Trophoblast cell (in vitro differentiated cells and primary cell): Measurements from ENCODE around the gene WDTC1.

Experiments
- DNase-seq, 2 donors: peaks; one replicate each; pipeline ENCODE4 v3.0.0-alpha.2; 2016
- H2AFZ ChIP-seq: 2 replicates; pipeline ENCODE4 v1.6.1; 2013; ENCODE audit warnings: low read length, moderate library complexity, mild to moderate bottlenecking; ENCODE audit not compliant: insufficient read depth, poor library complexity
- H2AK5ac ChIP-seq: 2 replicates; pipeline ENCODE4 v1.6.1; 2013; ENCODE audit warnings: mild to moderate bottlenecking, low read length
- H2BK120ac ChIP-seq: 2 replicates; pipeline ENCODE4 v1.6.1; 2013; ENCODE audit warnings: low read length, mild to moderate bottlenecking, moderate library complexity; ENCODE audit not compliant: insufficient read depth, poor library complexity
- H2BK12ac ChIP-seq: 2 replicates; pipeline ENCODE4 v1.6.1; 2013; ENCODE audit warnings: mild to moderate bottlenecking, low read length, moderate library complexity
- H2BK5ac ChIP-seq: 2 replicates; pipeline ENCODE4 v1.6.1; 2013; ENCODE audit warnings: low read length, low read depth, moderate library complexity, mild to moderate bottlenecking; ENCODE audit not compliant: poor library complexity
- H3K14ac ChIP-seq: 2 replicates; pipeline ENCODE4 v1.6.1; 2013; ENCODE audit warnings: mild to moderate bottlenecking, low read length
- H3K18ac ChIP-seq: 2 replicates; pipeline ENCODE4 v1.6.1; 2013; ENCODE audit warnings: mild to moderate bottlenecking, low read length
- H3K23ac ChIP-seq: 2 replicates; pipeline ENCODE4 v1.6.1; 2013; ENCODE audit warnings: low read length
- H3K27ac ChIP-seq: 2 replicates; pipeline ENCODE4 v1.5.1; 2013; ENCODE audit warnings: low read depth, mild to moderate bottlenecking, inconsistent platforms, low read length, moderate library complexity
- H3K27me3 ChIP-seq: 2 replicates; pipeline ENCODE4 v1.6.1; 2013; ENCODE audit warnings: inconsistent platforms, mild to moderate bottlenecking, low read length, moderate library complexity; ENCODE audit not compliant: insufficient read depth
- H3K36me3 ChIP-seq, 2 experiments: 1 replicate in 1 of 2; 2 replicates in 1 of 2; pipeline ENCODE4 v1.6.1; 2013; ENCODE audit warnings: low read length in 2 of 2, mild to moderate bottlenecking in 2 of 2, moderate library complexity in 1 of 2; ENCODE audit not compliant: insufficient read depth in 2 of 2, control insufficient read depth in 1 of 2
- H3K4ac ChIP-seq: 2 replicates; pipeline ENCODE4 v1.6.1; 2013; ENCODE audit warnings: low read depth, mild to moderate bottlenecking, low read length, moderate library complexity
- H3K4me1 ChIP-seq, 2 experiments: 1 replicate in 1 of 2; 2 replicates in 1 of 2; pipeline ENCODE4 v1.6.1; 2013; ENCODE audit warnings: low read length in 2 of 2, mild to moderate bottlenecking in 2 of 2, moderate library complexity in 1 of 2; ENCODE audit not compliant: insufficient read depth in 2 of 2, control insufficient read depth in 1 of 2
- H3K4me2 ChIP-seq: 2 replicates; pipeline ENCODE4 v1.6.1; 2013; ENCODE audit warnings: inconsistent platforms, mild to moderate bottlenecking, low read length, moderate library complexity
- H3K4me3 ChIP-seq: 2 replicates; pipeline ENCODE4 v1.5.1; 2013; ENCODE audit warnings: mild to moderate bottlenecking, low read depth, low read length, inconsistent platforms
- H3K79me1 ChIP-seq: one replicate; pipeline ENCODE4 v1.6.1; 2013; ENCODE audit warnings: low read length
- H3K79me2 ChIP-seq: 2 replicates; pipeline ENCODE4 v1.6.1; 2013; ENCODE audit warnings: low read length, mild to moderate bottlenecking; ENCODE audit not compliant: control insufficient read depth, insufficient read depth, poor library complexity
- H3K9ac ChIP-seq: 2 replicates; pipeline ENCODE4 v1.6.1; 2013; ENCODE audit warnings: mild to moderate bottlenecking, low read length
- H3K9me3 ChIP-seq: 2 replicates; pipeline ENCODE4 v1.6.1; 2013; ENCODE audit warnings: low read depth, mild to moderate bottlenecking, control low read depth, inconsistent platforms, low read length; ENCODE audit not compliant: insufficient read depth
- H4K12ac ChIP-seq: 2 replicates; pipeline ENCODE4 v1.6.1; 2013; ENCODE audit warnings: low read depth, mild to moderate bottlenecking, low read length, moderate library complexity
- H4K8ac ChIP-seq: 2 replicates; pipeline ENCODE4 v1.6.1; 2013; ENCODE audit warnings: low read depth, mild to moderate bottlenecking, low read length, moderate library complexity
- H4K91ac ChIP-seq: one replicate; pipeline ENCODE4 v1.6.1; 2013; ENCODE audit warnings: low read depth, mild to moderate bottlenecking, low read length, moderate library complexity
- WGBS: extraction: QIAGEN DNeasy Blood & Tissue Kit; methylation state at CpG from one replicate; pipeline ENCODE4 v1.1.7; 2013; ENCODE audit warnings: missing lambda C conversion rate; ENCODE audit not compliant: insufficient read length, insufficient coverage; ENCODE audit errors: extremely low coverage; 5-methylcytosine and 5-hydroxymethylcytosine counted together

Gene WDTC1

DNA sequence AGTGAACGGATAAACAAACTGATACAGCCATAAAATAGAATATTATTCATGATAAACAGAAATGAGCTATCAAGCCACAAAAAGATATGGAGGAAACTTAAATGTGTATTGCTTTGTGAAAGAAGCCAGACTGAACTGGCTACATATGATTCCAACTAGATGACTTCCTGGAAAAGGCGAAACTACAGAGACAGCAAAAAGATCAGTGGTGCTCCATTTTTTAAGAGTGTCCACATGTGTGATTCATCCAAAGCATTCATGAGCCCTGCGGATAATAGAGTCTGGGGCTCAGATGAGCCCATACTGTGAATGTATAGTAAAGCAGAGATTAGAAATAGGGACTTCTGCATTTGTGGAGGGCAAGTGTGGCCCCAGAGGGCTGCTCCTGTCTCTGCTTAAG is 79.7 kb downstream of the WDTC1 start:
- H2AFZ ChIP-seq: no peak overlapping the region
- H3K18ac ChIP-seq: no peak overlapping the region
- no peaks in the 10 kb centered on the region for H3K4me1 ChIP-seq
- no peaks in the 10 kb centered on the region for H3K27me3 ChIP-seq
- no peak overlapping the region for H3K14ac ChIP-seq
- DNase-seq: no peak
- WGBS: no CpG with 5 or more reads among the region's 3 CpGs
- H2BK120ac ChIP-seq: no peak overlapping the region
- no peaks in the 10 kb centered on the region for H3K79me1 ChIP-seq
- no peak overlapping the region for H3K4me2 ChIP-seq
- no peaks in the 10 kb centered on the region for H3K9me3 ChIP-seq
- H2BK12ac ChIP-seq: no peak overlapping the region
- H4K91ac ChIP-seq: no peak overlapping the region
- no peak overlapping the region for H3K4ac ChIP-seq
- H3K79me2 ChIP-seq: no peaks in the 10 kb centered on the region
- H4K8ac ChIP-seq: no peak overlapping the region
- H4K12ac ChIP-seq: no peak overlapping the region
- H2AK5ac ChIP-seq: no peak overlapping the region
- H3K36me3 ChIP-seq: no peaks in the 10 kb centered on the region
- H3K4me3 ChIP-seq: no peak overlapping the region
- no peak overlapping the region for H2BK5ac ChIP-seq
- H3K27ac ChIP-seq: no peak overlapping the region
- H3K9ac ChIP-seq: no peak overlapping the region
- no peak overlapping the region for H3K23ac ChIP-seq

DNA sequence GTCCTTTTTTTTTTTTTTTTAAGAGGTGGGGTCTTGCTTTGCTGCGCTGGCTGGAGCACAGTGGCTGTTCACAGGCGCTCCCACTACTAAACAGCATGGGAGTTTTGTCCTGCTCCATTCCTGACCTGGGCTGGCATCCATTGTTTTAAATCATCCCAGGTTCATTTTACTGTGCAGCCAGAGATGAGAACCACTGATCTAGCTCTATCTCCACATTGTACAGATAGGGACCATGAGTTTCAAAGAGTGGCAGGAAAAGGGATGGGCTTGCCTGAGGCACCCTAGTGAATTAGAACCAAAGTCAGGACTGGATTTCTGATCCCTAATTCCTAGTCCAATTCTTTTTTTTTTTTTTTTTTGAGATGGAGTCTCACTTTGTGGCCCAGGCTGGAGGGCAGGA is 80.3 kb downstream of the WDTC1 start:
- no peaks in the 10 kb centered on the region for H3K9me3 ChIP-seq
- no peak overlapping the region for H3K14ac ChIP-seq
- no peak overlapping the region for H3K9ac ChIP-seq
- H4K12ac ChIP-seq: no peak overlapping the region
- H3K18ac ChIP-seq: no peak overlapping the region
- H3K4me1 ChIP-seq: no peaks in the 10 kb centered on the region
- no peak overlapping the region for H3K4me2 ChIP-seq
- no peak overlapping the region for H3K4me3 ChIP-seq
- no peaks in the 10 kb centered on the region for H3K36me3 ChIP-seq
- no peak overlapping the region for H3K23ac ChIP-seq
- no peak overlapping the region for H2AK5ac ChIP-seq
- no peak overlapping the region for H4K8ac ChIP-seq
- no peaks in the 10 kb centered on the region for H3K79me2 ChIP-seq
- H2BK12ac ChIP-seq: no peak overlapping the region
- H3K27ac ChIP-seq: no peak overlapping the region
- H3K79me1 ChIP-seq: no peaks in the 10 kb centered on the region
- H2BK5ac ChIP-seq: no peak overlapping the region
- DNase-seq: no peak
- no peaks in the 10 kb centered on the region for H3K27me3 ChIP-seq
- H2BK120ac ChIP-seq: no peak overlapping the region
- no CpG with 5 or more reads among the region's 2 CpGs for WGBS
- no peak overlapping the region for H3K4ac ChIP-seq
- H2AFZ ChIP-seq: no peak overlapping the region
- no peak overlapping the region for H4K91ac ChIP-seq

GRCh38 chr1:27316860-27317259 is 82.4 kb downstream of the WDTC1 start:
- Histone ChIP-seq H2BK120ac (no peak overlapping the region), H3K27me3 (no peaks in the 10 kb centered on the region), H3K4me2 (no peak overlapping the region), H2BK12ac (no peak overlapping the region), H2BK5ac (no peak overlapping the region), H4K12ac (no peak overlapping the region), H2AFZ (no peak overlapping the region), H3K18ac (no peak overlapping the region), H2AK5ac (no peak overlapping the region), H3K27ac (no peak overlapping the region), H3K36me3 (no peaks in the 10 kb centered on the region), H3K4ac (no peak overlapping the region), H3K4me3 (no peak overlapping the region), H3K79me2 (no peaks in the 10 kb centered on the region), H4K91ac (no peak overlapping the region), H3K4me1 (no peaks in the 10 kb centered on the region), H3K9me3 (no peaks in the 10 kb centered on the region), H4K8ac (no peak overlapping the region), H3K79me1 (no peaks in the 10 kb centered on the region), H3K9ac (no peak overlapping the region), H3K23ac (no peak overlapping the region), H3K14ac (no peak overlapping the region)
- no peak for DNase-seq
- no CpG with 5 or more reads among the region's 5 CpGs for WGBS

DNA sequence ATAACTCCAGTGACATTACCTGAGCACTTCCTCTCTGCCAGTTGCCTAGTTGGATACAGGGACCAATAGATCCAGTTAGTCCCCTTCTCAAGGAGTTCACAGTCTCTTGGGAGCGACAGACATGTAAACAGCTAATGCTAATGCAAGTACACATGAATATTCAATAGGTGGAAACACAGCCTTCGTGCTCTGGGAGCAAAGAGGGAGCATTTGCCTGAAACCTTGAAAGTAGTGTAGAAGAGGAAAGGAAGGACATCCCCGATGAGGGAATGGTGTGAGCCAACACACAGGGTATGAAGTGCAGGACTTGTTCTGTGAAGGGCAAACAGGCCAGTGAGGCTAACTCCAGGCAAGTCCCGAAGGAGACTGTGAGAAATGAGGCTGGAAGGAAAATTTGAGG is 83.7 kb downstream of the WDTC1 start:
- peak overlapping the region; percentile 29 for H3K9ac ChIP-seq
- no peaks in the 10 kb centered on the region for H3K36me3 ChIP-seq
- no peak overlapping the region for H2AFZ ChIP-seq
- H3K23ac ChIP-seq: no peak overlapping the region
- no peak for DNase-seq
- H4K91ac ChIP-seq: no peak overlapping the region
- no peak overlapping the region for H2BK5ac ChIP-seq
- peaks cover 4% of the 10 kb centered on the region for H3K79me1 ChIP-seq
- H3K14ac ChIP-seq: no peak overlapping the region
- no peak overlapping the region for H3K4ac ChIP-seq
- H3K27me3 ChIP-seq: no peaks in the 10 kb centered on the region
- H3K18ac ChIP-seq: no peak overlapping the region
- no peak overlapping the region for H4K12ac ChIP-seq
- no peak overlapping the region for H3K27ac ChIP-seq
- no peak overlapping the region for H3K4me2 ChIP-seq
- peaks cover 11% of the 10 kb centered on the region for H3K79me2 ChIP-seq
- no peak overlapping the region for H2BK12ac ChIP-seq
- H2BK120ac ChIP-seq: no peak overlapping the region
- H3K4me1 ChIP-seq: peaks cover 4 to 5% of the 10 kb centered on the region in 2 experiments
- no CpG with 5 or more reads among the region's 4 CpGs for WGBS
- no peak overlapping the region for H3K4me3 ChIP-seq
- H2AK5ac ChIP-seq: no peak overlapping the region
- no peak overlapping the region for H4K8ac ChIP-seq
- no peaks in the 10 kb centered on the region for H3K9me3 ChIP-seq
